IMR-90 (cell line): ENCODE measurements around the gene SGCE. TPM values are rescaled to one million over a fixed set of nuclear protein-coding genes. Genes with fewer than 3 reads are reported as not detected.

Experiments
- ATAC-seq: fragments of 200-7000 bp; cut with Tn5 transposase; 2 replicates; pipeline ENCODE4 v1.9.1; 2020; ENCODE audit warnings: low read depth, mild to moderate bottlenecking, moderate library complexity
- BruUV-seq: library from RNA; stranded (reverse); fragments of 400-500 nt; replicated peaks from 2 replicates; lab custom pipeline; 2021; lab: Mats Ljungman, UMichigan
- CTCF ChIA-PET: fragments of 300-600 bp; formaldehyde crosslinking; extraction: SDS; loops from one replicate; lab custom pipeline; 2021; ENCODE audit warnings: antibody characterized with exemption; lab: Yijun Ruan, JAX
- POLR2A ChIA-PET: fragments of 300-600 bp; sonication (Branson Sonifier 250); formaldehyde crosslinking; loops from one replicate; lab custom pipeline; 2022; ENCODE audit warnings: antibody characterized with exemption; ENCODE audit not compliant: unreplicated experiment; lab: Charles Lee
- DNase-seq: peaks from one replicate; pipeline ENCODE4 v3.0.0; 2013
- H2AFZ ChIP-seq: replicated peaks from 2 replicates; pipeline ENCODE3; 2013; ENCODE audit warnings: low read length, mild to moderate bottlenecking; ENCODE audit not compliant: poor library complexity
- H2AK5ac ChIP-seq: 2 replicates; pipeline ENCODE4 v1.6.1; 2013; ENCODE audit warnings: low read depth, low read length, inconsistent platforms
- H2AK9ac ChIP-seq: replicated peaks from 2 replicates; pipeline ENCODE3; 2013; ENCODE audit warnings: mild to moderate bottlenecking, low read depth, low read length, moderate library complexity; ENCODE audit not compliant: poor library complexity
- H2BK120ac ChIP-seq: 2 replicates; pipeline ENCODE4 v1.6.1; 2013; ENCODE audit warnings: low read depth, low read length, inconsistent platforms
- H2BK15ac ChIP-seq: 3 replicates; pipeline ENCODE4 v1.6.1; 2013; ENCODE audit warnings: low read depth, low read length, inconsistent platforms
- H2BK20ac ChIP-seq: 2 replicates; pipeline ENCODE4 v1.6.1; 2013; ENCODE audit warnings: low read depth, mild to moderate bottlenecking, inconsistent platforms, low read length, moderate library complexity
- H2BK5ac ChIP-seq: 2 replicates; pipeline ENCODE4 v1.6.1; 2013; ENCODE audit warnings: mild to moderate bottlenecking, low read depth, low read length, inconsistent platforms; ENCODE audit not compliant: poor library complexity, severe bottlenecking
- H3K14ac ChIP-seq: replicated peaks from 2 replicates; pipeline ENCODE4 v1.6.1; 2013; ENCODE audit warnings: low read depth, low read length, inconsistent platforms
- H3K18ac ChIP-seq: 2 replicates; pipeline ENCODE4 v1.6.1; 2013; ENCODE audit warnings: low read depth, low read length, control low read depth
- H3K23ac ChIP-seq: 2 replicates; pipeline ENCODE4 v1.6.1; 2013; ENCODE audit warnings: low read depth, low read length, inconsistent platforms
- H3K27ac ChIP-seq: 2 replicates; pipeline ENCODE4 v1.5.1; 2013; ENCODE audit warnings: mild to moderate bottlenecking, control low read depth, low read length; ENCODE audit not compliant: insufficient read depth
- H3K27me3 ChIP-seq: 2 replicates; pipeline ENCODE4 v1.6.1; 2013; ENCODE audit warnings: low read length; ENCODE audit not compliant: control insufficient read depth, insufficient read depth
- H3K36me3 ChIP-seq: 2 replicates; pipeline ENCODE4 v1.6.1; 2013; ENCODE audit warnings: low read length, mixed read lengths; ENCODE audit not compliant: control insufficient read depth, insufficient read depth
- H3K4ac ChIP-seq: 2 replicates; pipeline ENCODE4 v1.6.1; 2013; ENCODE audit warnings: low read depth, low read length, inconsistent platforms
- H3K4me1 ChIP-seq: 2 replicates; pipeline ENCODE4 v1.6.1; 2013; ENCODE audit warnings: low read length, mixed read lengths; ENCODE audit not compliant: control insufficient read depth, insufficient read depth
- H3K4me2 ChIP-seq: 2 replicates; pipeline ENCODE4 v1.6.1; 2013; ENCODE audit warnings: low read depth, mild to moderate bottlenecking, control low read depth, low read length, moderate library complexity
- H3K4me3 ChIP-seq: 2 replicates; pipeline ENCODE4 v1.5.1; 2013; ENCODE audit warnings: low read depth, mild to moderate bottlenecking, control low read depth, low read length, moderate library complexity; ENCODE audit not compliant: insufficient read depth
- H3K56ac ChIP-seq: 2 replicates; pipeline ENCODE4 v1.6.1; 2013; ENCODE audit warnings: low read length, inconsistent platforms; ENCODE audit not compliant: insufficient read depth; ENCODE audit errors: extremely low read depth
- H3K79me1 ChIP-seq, 2 experiments: 2 replicates each; pipeline ENCODE4 v1.6.1; 2013; ENCODE audit warnings: low read length in 2 of 2, inconsistent platforms in 1 of 2, low read depth in 1 of 2
- H3K9ac ChIP-seq: 2 replicates; pipeline ENCODE4 v1.6.1; 2013; ENCODE audit warnings: low read depth, low read length, control low read depth
- H3K9me1 ChIP-seq: 2 replicates; pipeline ENCODE4 v1.6.1; 2013; ENCODE audit warnings: low read length, inconsistent platforms; ENCODE audit not compliant: insufficient read depth
- H3K9me3 ChIP-seq: 2 replicates; pipeline ENCODE4 v1.6.1; 2013; ENCODE audit warnings: low read length; ENCODE audit not compliant: control insufficient read depth, insufficient read depth
- H4K20me1 ChIP-seq: 2 replicates; pipeline ENCODE4 v1.6.1; 2013; ENCODE audit warnings: low read length, inconsistent platforms; ENCODE audit not compliant: insufficient read depth
- H4K5ac ChIP-seq: 2 replicates; pipeline ENCODE4 v1.6.1; 2013; ENCODE audit warnings: mild to moderate bottlenecking, low read depth, low read length, control low read depth
- H4K8ac ChIP-seq, 2 experiments: 2 replicates each; pipeline ENCODE4 v1.6.1; 2013; ENCODE audit warnings: low read depth in 2 of 2, low read length in 2 of 2, control low read depth in 1 of 2, inconsistent platforms in 1 of 2
- H4K91ac ChIP-seq: 2 replicates; pipeline ENCODE4 v1.6.1; 2013; ENCODE audit warnings: low read depth, low read length, inconsistent platforms; ENCODE audit not compliant: insufficient read depth
- BHLHE40 ChIP-seq: fragments of 150-350 bp; IDR thresholded peaks from 2 replicates; pipeline ENCODE4 v1.6.1; 2016; ENCODE audit warnings: mild to moderate bottlenecking, low read depth, low read length
- CEBPB ChIP-seq: IDR thresholded peaks from 2 replicates; pipeline ENCODE4 v1.6.1; 2012; ENCODE audit warnings: low read depth, low read length, improper control_type of control experiment
- CHD1 ChIP-seq: IDR thresholded peaks from 2 replicates; pipeline ENCODE4 v1.6.1; 2012; ENCODE audit warnings: low read depth, low read length, improper control_type of control experiment
- CTCF ChIP-seq: conservative IDR thresholded peaks from 2 replicates; pipeline ENCODE4 v1.5.1; 2012; ENCODE audit warnings: mild to moderate bottlenecking, low read depth, low read length, improper control_type of control experiment
- ELK1 ChIP-seq: fragments of 150-350 bp; IDR thresholded peaks from 2 replicates; pipeline ENCODE4 v1.6.1; 2016; ENCODE audit warnings: low read depth, mild to moderate bottlenecking, low read length, moderate library complexity, borderline replicate concordance
- FOS ChIP-seq: fragments of 150-350 bp; IDR thresholded peaks from 2 replicates; pipeline ENCODE4 v1.6.1; 2016; ENCODE audit warnings: low read depth, low read length
- MAFK ChIP-seq: IDR thresholded peaks from 2 replicates; pipeline ENCODE4 v1.6.1; 2012; ENCODE audit warnings: low read depth, low read length, improper control_type of control experiment
- MAZ ChIP-seq: IDR thresholded peaks from 2 replicates; pipeline ENCODE4 v1.6.1; 2012; ENCODE audit warnings: low read depth, mild to moderate bottlenecking, low read length, improper control_type of control experiment, moderate library complexity, borderline replicate concordance
- MXI1 ChIP-seq: IDR thresholded peaks from 2 replicates; pipeline ENCODE4 v1.6.1; 2012; ENCODE audit warnings: low read depth, mild to moderate bottlenecking, low read length, moderate library complexity, borderline replicate concordance
- NFE2L2 ChIP-seq: fragments of 150-350 bp; IDR thresholded peaks from 2 replicates; pipeline ENCODE4 v1.6.1; 2016; ENCODE audit warnings: low read depth, mild to moderate bottlenecking, low read length
- RAD21 ChIP-seq: IDR thresholded peaks from 2 replicates; pipeline ENCODE4 v1.6.1; 2012; ENCODE audit warnings: low read length, improper control_type of control experiment
- SMC3 ChIP-seq: fragments of 150-350 bp; IDR thresholded peaks from 2 replicates; pipeline ENCODE4 v1.6.1; 2016; ENCODE audit warnings: low read depth, mild to moderate bottlenecking, antibody characterized with exemption, low read length, moderate library complexity
- USF2 ChIP-seq: fragments of 150-350 bp; IDR thresholded peaks from 2 replicates; pipeline ENCODE4 v1.6.1; 2017; ENCODE audit warnings: mild to moderate bottlenecking, antibody characterized with exemption, low read length, low read depth
- WGBS, 2 experiments: methylation state at CpG; one replicate each; pipeline versions ENCODE4 v1.1.5 to v1.1.7; 2013; ENCODE audit warnings: missing lambda C conversion rate in 2 of 2; ENCODE audit not compliant: insufficient read length in 1 of 2; ENCODE audit errors: extremely low coverage in 2 of 2; 5-methylcytosine and 5-hydroxymethylcytosine counted together
- dilution Hi-C: fragments of 300-500 bp; cut with HindIII; formaldehyde crosslinking; loops from one replicate; pipeline ENCODE4 v1.14.3; 2018; ENCODE audit warnings: low sequenced_read_pairs; ENCODE audit not compliant: unreplicated experiment
- in situ Hi-C: fragments of 300-500 bp; cut with MboI; formaldehyde crosslinking; loops from 3 replicates; pipeline ENCODE4 v1.14.3; 2019; ENCODE audit warnings: low sequenced_read_pairs, inconsistent platforms, mixed read lengths
- intact Hi-C: fragments of 100-400 bp; cut with micrococcal nuclease; formaldehyde crosslinking; loops from 2 replicates; pipeline ENCODE4 v1.10.0; 2022
- polyA plus RNA-seq, 3 experiments: library from polyadenylated mRNA; depleted of rRNA; stranded (reverse); fragments of >200 nt; gene quantifications; 2 replicates each; pipeline ENCODE4 v1.2.3, GENCODE V29; 2012; ENCODE audit warnings: low replicate concordance in 1 of 3
- total RNA-seq: library from RNA; depleted of rRNA; stranded (reverse); fragments of >200 nt; gene quantifications from 2 replicates; pipeline ENCODE4 v1.2.3, GENCODE V29; 2012

SGCE gene
- total and polyA plus RNA-seq, 2 of the 4 experiments (the other 2 are of a cell fraction): 39.4 to 40.5 TPM

GRCh38 chr7:94666879-94667587 is 11.1 kb upstream of the SGCE start:
- no peak overlapping the region for H4K5ac ChIP-seq
- no peak overlapping the region for H3K27ac ChIP-seq
- H2BK120ac ChIP-seq: no peak overlapping the region
- dilution Hi-C loops: no loop called here
- no peaks in the 10 kb centered on the region for H3K27me3 ChIP-seq
- H3K56ac ChIP-seq: no peak overlapping the region
- TF ChIP-seq USF2 (no peak), BHLHE40 (no peak), SMC3 (no peak), MAZ (no peak), MXI1 (no peak), MAFK (no peak), NFE2L2 (no peak), ELK1 (no peak), CTCF (no peak), RAD21 (no peak), FOS (no peak), CEBPB (no peak), CHD1 (no peak)
- no peak overlapping the region for H3K9ac ChIP-seq
- H3K4me3 ChIP-seq: no peak overlapping the region
- no peak overlapping the region for H2AK5ac ChIP-seq
- H3K14ac ChIP-seq: no peak overlapping the region
- intact Hi-C loops: no loop called here
- H2AFZ ChIP-seq: no peak overlapping the region
- H4K20me1 ChIP-seq: no peaks in the 10 kb centered on the region
- no peak overlapping the region for H2AK9ac ChIP-seq
- ATAC-seq (no peak), DNase-seq (no peak)
- H3K9me1 ChIP-seq: no peaks in the 10 kb centered on the region
- no peak overlapping the region for H3K4me2 ChIP-seq
- H2BK20ac ChIP-seq: no peak overlapping the region
- no peak overlapping the region for H2BK5ac ChIP-seq
- no peaks in the 10 kb centered on the region for H3K9me3 ChIP-seq
- H3K23ac ChIP-seq: no peak overlapping the region; the same call in 1 of the 2 replicates
- in situ Hi-C loops: no loop called here
- no peak overlapping the region for H4K8ac ChIP-seq
- no peak overlapping the region for H3K18ac ChIP-seq
- H3K36me3 ChIP-seq: no peaks in the 10 kb centered on the region
- H3K79me1 ChIP-seq: no peaks in the 10 kb centered on the region; a peak in 1 of 4 replicates
- H4K91ac ChIP-seq: no peak overlapping the region
- ChIA-PET POLR2A (no interaction called here), CTCF (no interaction called here)
- H2BK15ac ChIP-seq: no peak overlapping the region
- H3K4me1 ChIP-seq: no peaks in the 10 kb centered on the region
- WGBS, 2 experiments: 73% methylated on average over 2 of the region's 3 CpGs; no CpG with 5 or more reads in 1 of the 2 experiments
- BruUV-seq: no TSS peak
- no peak overlapping the region for H3K4ac ChIP-seq
